Stimulated activated CD4-positive, alpha-beta T cell treated with anti-CD3 and anti-CD28 coated beads, Interleukin-4, amount 100 ng/mL, for 4 hours (primary cell): Measurements from ENCODE around the gene FIS1.

ENCODE experiments used
- DNase-seq, 2 experiments: peaks; one replicate each; pipeline ENCODE4 v3.0.0-alpha.2; 2020

Gene FIS1

GRCh38 chr7:101232141-101232850, 12.6 kb downstream of the FIS1 start:
- DNase-seq: no peak

DNA sequence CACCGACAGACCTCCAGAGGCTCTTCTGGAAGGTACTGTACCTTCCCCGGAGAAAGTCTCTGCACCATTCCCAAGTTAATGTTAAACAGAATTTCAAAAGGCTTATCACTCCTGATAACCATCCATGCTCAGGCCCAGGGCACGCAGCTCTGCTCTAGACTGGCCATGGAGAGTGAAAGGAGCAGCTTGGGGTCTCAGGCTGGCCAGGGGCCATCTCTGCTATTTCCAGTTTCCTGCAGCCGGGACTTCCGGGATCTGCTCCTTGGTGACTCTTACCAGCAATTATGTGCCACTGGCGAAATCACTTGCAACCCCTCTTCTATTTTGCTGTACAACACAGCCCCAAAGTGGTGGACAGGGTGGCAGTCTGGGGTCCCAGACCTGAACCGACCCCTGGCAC, 13.2 kb downstream of the FIS1 start:
- no peak for DNase-seq

- no peak for DNase-seq
These were observed 18.2 kb downstream of the FIS1 start for GRCh38 chr7:101226721-101227120.

- no peak for DNase-seq
These were observed 19.2 kb downstream of the FIS1 start for GRCh38 chr7:101225650-101226049.

DNA sequence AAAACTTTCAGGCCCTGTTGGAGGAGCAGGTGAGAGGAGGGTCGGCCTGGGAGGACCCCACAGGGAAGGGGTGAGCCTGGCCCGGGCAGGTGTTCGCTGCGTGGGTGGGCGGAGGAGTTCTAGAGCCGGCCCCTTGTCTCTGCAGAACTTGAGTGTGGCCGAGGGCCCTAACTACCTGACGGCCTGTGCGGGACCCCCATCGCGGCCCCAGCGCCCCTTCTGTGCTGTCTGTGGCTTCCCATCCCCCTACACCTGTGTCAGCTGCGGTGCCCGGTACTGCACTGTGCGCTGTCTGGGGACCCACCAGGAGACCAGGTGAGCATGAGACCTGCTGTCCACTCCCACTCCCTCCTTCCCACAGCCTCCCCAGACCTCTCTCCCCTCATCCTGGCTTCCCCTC, 21.4 kb downstream of the FIS1 start:
- no peak for DNase-seq

DNA sequence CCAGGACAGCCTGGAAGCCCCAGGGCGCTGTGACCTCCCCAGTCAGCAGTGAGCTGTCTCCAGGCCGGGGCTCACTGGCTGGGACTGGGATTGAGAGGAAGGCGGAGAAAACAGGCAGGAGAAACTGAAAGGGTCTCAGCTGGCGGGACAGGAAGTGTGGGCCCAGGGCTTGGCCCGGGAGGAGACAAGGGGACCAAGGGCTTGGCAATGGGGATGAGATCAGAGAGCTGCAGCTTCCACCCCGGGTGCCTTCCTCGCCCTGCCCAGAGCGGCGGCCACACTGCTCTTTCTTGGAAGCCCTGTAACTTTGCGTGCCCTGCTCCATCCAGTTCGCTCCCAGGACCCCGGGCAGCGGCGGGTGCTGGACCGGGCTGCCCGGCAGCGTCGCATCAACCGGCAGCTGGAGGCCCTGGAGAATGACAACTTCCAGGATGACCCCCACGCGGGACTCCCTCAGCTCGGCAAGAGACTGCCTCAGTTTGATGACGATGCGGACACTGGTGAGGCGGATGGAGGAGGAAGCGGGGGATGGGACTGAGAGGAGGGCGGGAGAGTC, 22.5 kb downstream of the FIS1 start:
- no peak for DNase-seq

- no peak for DNase-seq
These were observed 24.6 kb downstream of the FIS1 start for GRCh38 chr7:101220295-101220694.

DNA sequence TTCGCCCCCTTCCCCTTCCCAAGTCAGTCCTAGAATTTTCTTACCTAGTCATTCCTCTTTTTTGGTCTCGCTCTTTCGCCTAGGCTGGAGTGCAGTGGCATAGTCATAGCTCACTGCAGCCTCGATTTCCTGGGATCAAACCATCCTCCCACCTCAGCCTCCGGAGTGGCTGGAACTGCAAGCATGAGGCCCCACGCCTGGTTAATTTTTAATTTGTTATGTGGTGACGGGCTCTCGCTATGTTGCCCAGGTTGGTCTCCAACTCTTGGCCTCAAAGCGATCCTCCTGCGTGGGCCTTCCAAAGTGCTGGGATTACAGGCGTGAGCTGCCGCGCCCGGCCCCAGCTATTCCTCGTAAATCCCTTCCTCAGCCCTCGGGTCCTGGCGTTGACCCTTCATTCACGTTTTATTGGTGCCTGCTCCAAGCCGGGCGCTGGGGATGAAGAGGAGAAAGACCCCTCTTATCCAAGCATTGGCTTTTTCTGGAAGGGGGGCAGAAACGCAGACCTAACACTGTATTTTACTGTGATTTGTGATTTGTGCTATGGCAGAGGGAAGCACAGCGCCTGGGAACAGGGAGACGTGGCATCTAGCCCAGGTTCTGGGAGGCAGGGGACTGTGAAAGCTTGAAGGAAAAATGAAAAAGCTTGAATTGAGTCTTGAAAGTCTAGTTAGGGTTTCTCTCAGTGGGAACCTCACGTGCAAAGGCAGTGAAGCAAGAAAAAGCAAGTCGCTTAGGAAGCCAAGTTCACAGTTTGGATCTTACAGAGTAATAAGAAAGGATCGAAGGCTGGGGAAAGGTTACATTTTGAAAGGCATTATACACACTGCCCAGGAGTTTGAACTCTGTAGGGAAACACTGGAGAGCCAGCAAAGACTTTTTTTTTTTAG, 26.4 kb downstream of the FIS1 start:
- DNase-seq: no peak

GRCh38 chr7:101217388-101218235, 27.3 kb downstream of the FIS1 start, which contains the start of the genes PLOD3 and ZNHIT1:
Gene PLOD3, minus strand, starts transcription at chr7:101217581. Its CDS starts 307 bp downstream, at chr7:101217274.
Gene ZNHIT1, plus strand, starts transcription at chr7:101218165. Its CDS starts 31 bp downstream, at chr7:101218196.
- peak; percentile 92 to 94 for DNase-seq

GRCh38 chr7:101216860-101217387, 28.0 kb downstream of the FIS1 start:
- no peak for DNase-seq

DNA sequence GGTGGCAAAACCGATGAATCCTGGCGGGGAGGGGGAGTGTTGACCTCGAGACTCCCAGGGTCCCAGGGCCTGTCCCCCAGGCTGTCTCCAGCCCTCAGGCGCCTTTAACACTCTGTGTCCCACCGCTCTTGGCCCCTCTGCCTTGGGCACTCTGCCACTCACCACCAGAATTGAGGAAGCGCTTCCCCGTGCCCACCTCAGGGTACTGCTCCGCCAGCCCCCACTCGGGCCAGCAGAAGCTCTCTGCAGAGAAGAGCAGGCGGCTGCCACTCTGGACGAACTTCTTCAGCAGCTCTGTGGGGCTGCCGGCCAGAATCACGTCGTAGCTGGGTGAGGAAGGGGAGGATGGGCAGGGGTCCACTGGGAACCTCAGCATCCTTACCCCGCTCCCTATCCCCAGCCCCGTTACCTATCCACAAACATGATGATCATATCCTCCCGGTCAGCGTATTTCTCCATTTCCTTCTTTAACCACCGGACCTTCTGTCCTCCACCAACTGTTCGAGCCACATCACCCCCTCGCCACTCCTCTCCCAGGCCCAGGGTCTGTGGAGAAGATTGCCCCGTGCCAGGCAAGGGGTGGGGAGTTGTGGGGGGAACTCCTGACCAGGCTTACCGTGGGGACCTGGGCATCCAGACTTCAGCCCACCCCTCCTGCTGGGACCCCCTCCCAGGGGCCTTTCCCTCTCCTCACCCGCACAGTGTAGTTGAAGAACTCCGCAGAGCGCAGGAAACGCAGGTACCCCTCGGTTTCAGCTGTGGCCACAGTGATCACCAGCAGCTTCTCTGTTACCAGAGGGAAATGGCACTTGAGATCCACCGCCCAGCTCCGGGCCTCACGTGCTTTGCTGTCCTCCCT, 28.7 kb downstream of the FIS1 start:
- DNase-seq: no peak

- no peak for DNase-seq
These were observed 32.9 kb downstream of the FIS1 start for GRCh38 chr7:101212014-101212413.

DNA sequence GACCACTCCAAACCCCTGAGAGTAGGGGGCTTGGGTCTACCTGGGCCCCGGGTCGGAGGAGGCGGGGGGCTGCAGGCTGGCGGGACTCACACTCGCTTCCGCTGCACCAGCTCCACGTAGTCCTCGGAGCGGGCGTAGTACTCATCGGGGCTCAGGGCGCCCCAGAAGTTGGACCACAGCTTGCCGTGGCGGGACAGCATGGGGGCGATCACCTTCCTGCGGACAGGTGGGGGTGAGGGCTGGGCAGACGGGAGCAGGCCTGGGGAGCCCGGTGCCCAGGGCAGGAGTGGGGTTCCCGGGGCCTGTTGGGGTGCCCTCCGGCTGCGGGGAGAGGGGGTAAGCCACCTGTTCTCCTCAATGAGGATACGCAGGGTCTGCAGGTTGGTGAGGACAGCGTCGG, 33.4 kb downstream of the FIS1 start:
- no peak for DNase-seq

DNA sequence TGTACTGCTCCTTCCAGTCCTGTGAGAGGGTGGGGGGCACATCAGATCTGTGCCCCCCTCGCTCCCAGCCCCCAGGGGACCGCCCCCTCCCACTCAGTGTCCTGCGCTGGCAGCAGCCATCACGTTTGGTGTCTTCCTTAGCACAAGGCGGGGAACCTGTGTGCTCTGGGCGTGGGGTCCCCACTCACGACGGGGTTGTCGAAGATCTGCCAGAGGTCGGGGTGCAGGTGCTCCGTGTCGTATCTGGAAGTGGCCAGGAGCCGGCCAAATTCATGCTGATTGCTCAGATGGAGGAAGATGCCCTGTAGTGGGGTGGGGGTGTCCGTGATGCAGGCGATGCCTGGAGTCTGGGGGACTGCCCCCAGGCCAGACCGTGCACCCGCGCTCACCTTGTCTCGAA, 34.7 kb downstream of the FIS1 start:
- DNase-seq: no peak

DNA sequence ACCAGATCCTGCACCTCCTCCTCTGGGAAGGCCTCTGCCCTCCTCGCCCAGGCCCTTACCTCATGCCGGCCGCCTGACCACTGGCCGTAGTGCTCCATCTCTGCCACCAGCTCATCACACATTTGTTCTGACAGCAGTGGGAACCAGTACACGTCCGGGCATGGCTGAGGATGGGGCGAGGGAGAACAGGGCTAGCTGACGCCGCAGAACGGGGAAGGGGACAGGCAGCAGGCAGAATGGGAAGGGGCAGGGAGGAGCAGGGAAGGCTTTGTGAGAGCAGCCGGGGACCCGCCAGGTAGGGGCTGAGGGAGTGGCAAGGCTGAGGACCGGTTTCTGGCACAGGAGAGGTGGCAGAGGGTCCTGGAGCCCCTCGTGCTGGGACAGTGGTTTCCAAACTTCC, 36.1 kb downstream of the FIS1 start:
- no peak for DNase-seq

DNA sequence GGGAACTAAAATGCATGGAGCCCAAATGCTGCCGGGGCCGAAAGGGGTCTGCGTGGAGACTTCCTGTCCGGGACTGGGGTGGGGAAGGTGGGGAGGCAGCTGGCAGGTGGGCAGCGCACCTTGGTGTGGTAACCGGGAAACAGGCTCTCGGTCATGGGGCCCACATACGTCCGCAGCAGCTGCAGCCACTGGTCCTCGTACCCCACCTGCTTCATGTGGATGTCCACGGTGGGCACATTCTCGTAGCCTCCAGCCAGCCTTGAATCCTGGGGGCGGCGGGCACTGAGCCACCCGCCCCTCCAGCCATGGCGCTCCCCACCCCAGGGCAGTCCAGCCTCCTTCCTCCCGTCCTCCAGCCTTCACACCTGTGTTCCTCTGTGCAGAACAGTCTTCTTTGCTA, 37.4 kb downstream of the FIS1 start:
- DNase-seq: no peak

DNA sequence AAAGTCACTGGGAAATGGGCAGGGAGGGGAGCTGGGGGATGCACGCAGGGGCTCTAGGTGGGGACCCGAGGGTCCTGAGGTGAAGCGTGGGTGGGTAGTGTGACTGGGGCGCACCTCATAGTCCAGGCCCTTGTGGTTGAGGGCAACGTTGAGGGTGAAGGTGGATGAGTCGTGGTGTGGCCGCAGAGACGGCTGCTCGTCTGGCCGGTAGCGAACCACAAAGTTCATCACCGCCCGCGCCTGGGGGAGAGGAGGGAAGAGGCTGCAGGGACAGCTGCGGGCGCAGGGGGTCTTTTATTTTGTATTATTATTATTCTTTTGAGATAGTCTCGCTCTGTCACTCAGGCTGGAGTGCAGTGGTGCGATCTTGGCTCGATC, 38.2 kb downstream of the FIS1 start:
- DNase-seq: no peak

GRCh38 chr7:101205901-101206664, 38.8 kb downstream of the FIS1 start:
- no peak for DNase-seq

DNA sequence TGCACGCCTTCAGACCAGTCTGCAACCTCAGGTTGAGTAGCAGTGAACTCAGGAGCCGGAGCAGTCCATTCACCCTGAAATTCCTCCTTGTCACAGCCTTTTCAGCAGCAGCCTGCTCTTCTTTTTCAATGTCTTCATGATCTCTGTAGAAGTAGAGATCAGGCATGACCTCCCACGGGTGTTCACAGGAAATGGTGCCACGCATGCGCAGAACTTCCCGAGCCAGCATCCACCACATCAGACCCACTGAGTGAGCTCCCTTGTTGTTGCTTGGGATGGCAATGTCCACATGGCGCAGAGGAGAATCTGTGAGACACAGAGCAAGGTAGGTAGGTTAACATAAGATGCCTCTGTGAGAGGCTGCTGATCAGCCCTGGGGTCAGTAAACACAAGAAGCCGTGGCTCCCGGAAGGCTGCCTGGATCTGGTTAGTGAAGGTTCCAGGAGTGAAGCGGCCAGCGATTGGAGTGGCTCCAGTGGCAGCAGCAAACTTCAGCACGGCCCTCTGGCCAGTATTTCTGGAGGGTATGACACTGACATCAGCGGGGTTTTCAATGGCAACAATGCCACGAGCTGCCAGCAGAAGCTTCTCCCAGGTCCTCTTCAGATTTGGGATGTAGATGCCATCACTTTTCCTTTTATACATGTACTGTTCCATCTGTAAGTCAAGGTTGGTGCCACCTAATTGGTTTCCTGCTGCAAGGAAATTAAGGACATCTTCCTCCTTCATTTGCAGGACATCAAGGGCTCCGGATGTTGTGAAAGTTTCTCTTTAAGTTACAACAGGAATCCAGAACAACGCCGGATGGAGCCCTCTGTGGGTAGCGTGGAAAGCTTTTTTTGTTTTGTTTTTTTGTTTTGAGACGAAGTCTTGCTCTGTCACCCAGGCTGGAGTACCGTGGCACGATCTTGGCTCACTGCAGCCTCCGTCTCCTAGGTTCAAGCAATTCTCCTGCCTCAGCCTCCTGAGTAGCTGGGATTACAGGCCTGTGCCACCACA, 40.8 kb downstream of the FIS1 start:
- peak in 1 of 2 experiments; percentile 36 for DNase-seq

DNA sequence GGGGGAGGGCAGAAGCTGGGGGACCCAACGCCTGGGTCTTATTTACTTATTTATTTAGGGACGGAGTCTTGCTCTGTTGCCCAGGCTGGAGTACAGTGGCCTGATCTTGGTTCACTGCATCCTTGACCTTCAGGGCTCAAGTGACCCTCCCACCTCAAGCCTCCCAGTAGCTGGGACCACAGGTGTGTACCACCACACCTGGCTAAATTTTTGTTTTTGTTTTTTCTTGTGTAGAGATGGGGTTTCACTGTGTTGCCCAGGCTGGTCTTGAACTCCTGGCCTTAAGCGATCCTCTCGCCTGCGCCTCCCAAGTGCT, 42.3 kb downstream of the FIS1 start:
- no peak for DNase-seq
